ENCODE measurements around the gene CNTNAP2. TPM values are rescaled to one million over a fixed set of nuclear protein-coding genes. Genes with fewer than 3 reads are reported as not detected.

The CNTNAP2 gene
- total RNA-seq, 1 experiment from 2014 or later: 64.5 TPM

DNA sequence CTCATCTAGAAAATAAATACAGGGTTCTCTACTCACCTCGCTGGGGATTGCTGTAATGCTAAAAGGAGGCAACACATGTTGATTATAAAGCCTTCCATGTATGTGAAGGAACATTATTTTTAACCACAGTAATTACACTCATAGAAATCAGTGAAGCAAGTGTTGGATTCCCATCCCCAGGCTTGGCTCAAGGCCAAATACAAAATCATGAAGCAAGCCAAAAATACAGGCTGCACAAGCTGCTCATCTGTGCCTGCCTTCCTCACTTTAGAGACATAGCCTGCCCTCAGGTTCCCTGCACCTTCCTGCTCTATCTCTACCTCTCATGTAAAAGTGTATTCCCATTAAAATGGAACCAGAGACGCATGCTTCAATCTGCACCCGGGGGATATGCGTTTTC, 1396.8 kb downstream of the CNTNAP2 start:
- H3K79me1 ChIP-seq (ENCODE audit: insufficient read depth, low read depth, low read length, poor library complexity, severe bottlenecking): no peaks in the 10 kb centered on the region

More for the DNA sequence above, 1396.8 kb downstream of the CNTNAP2 start:
- Histone ChIP-seq H3K27ac (ENCODE audit: insufficient read length, low read depth, low read length) (no peak overlapping the region), H3K23ac (ENCODE audit: insufficient read length, low read depth, low read length) (no peak overlapping the region), H3K27me3 (ENCODE audit: insufficient read depth, low read length) (no peaks in the 10 kb centered on the region), H4K20me1 (ENCODE audit: control insufficient read depth, insufficient read depth, insufficient read length) (no peaks in the 10 kb centered on the region), H2BK5ac (ENCODE audit: insufficient read length, low read length) (no peak overlapping the region), H3K18ac (ENCODE audit: insufficient read length, low read depth, low read length) (no peak overlapping the region), H4K8ac (replicated peaks; ENCODE audit: insufficient read length, low read depth, low read length) (no peak overlapping the region), H3K4me2 (ENCODE audit: insufficient read depth, insufficient read length, low read length) (no peak overlapping the region), H3K4me1 (ENCODE audit: insufficient read depth, low read length) (no peaks in the 10 kb centered on the region), H3K9me3 (ENCODE audit: control insufficient read depth, low read depth, low read length) (no peaks in the 10 kb centered on the region), H2AFZ (ENCODE audit: low read length) (no peak overlapping the region), H2BK15ac (ENCODE audit: low read depth, low read length) (no peak overlapping the region), H3K23me2 (ENCODE audit: insufficient read length, low read depth, low read length, poor library complexity, severe bottlenecking) (no peaks in the 10 kb centered on the region), H2BK120ac (ENCODE audit: low read depth, low read length, poor library complexity, severe bottlenecking) (no peak overlapping the region), H4K91ac (ENCODE audit: insufficient read length, low read depth, low read length) (no peak overlapping the region), H4K5ac (ENCODE audit: insufficient read length, low read depth, low read length) (no peak overlapping the region), H2AK5ac (ENCODE audit: insufficient read length, low read length) (no peak overlapping the region), H2BK12ac (ENCODE audit: insufficient read length, low read depth, low read length) (no peak overlapping the region), H3K79me2 (ENCODE audit: insufficient read depth, low read length) (no peaks in the 10 kb centered on the region), H2BK20ac (ENCODE audit: low read depth, low read length, poor library complexity, severe bottlenecking) (no peak overlapping the region), H3K9ac (ENCODE audit: extremely low read depth, insufficient read length, low read length) (no peak overlapping the region), H3K4ac (ENCODE audit: low read depth, low read length) (no peak overlapping the region), H3K56ac (ENCODE audit: insufficient read length, low read depth, low read length) (no peak overlapping the region), H3T11ph (ENCODE audit: low read length) (no peak overlapping the region), H3K14ac (ENCODE audit: insufficient read depth, low read length) (no peak overlapping the region)
- Mint-ChIP-seq H3K4me3 (no peak overlapping the region), H3K36me3 (ENCODE audit: insufficient read depth in 1 of 3, low read depth in 3 of 3) (no peaks in the 10 kb centered on the region), H3K27me3 (ENCODE audit: low read depth) (no peaks in the 10 kb centered on the region), H3K9me3 (no peaks in the 10 kb centered on the region), H3K4me1 (no peaks in the 10 kb centered on the region), H3K27ac (no peak overlapping the region)
- no CpG with 5 or more reads among the region's 4 CpGs for WGBS (ENCODE audit: extremely low coverage, insufficient read length, low lambda C conversion rate)
- no peak for DNase-seq
- TF ChIP-seq, protein P1, sequence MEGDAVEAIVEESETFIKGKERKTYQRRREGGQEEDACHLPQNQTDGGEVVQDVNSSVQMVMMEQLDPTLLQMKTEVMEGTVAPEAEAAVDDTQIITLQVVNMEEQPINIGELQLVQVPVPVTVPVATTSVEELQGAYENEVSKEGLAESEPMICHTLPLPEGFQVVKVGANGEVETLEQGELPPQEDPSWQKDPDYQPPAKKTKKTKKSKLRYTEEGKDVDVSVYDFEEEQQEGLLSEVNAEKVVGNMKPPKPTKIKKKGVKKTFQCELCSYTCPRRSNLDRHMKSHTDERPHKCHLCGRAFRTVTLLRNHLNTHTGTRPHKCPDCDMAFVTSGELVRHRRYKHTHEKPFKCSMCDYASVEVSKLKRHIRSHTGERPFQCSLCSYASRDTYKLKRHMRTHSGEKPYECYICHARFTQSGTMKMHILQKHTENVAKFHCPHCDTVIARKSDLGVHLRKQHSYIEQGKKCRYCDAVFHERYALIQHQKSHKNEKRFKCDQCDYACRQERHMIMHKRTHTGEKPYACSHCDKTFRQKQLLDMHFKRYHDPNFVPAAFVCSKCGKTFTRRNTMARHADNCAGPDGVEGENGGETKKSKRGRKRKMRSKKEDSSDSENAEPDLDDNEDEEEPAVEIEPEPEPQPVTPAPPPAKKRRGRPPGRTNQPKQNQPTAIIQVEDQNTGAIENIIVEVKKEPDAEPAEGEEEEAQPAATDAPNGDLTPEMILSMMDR (conservative IDR thresholded peaks at IDR 0.05): no peak
